Measurements from ENCODE around the gene COL18A1.

Gene COL18A1

GRCh38 chr21:45491056-45491455 is 86.1 kb downstream of the COL18A1 start:
- TF ChIP-seq, protein P1, sequence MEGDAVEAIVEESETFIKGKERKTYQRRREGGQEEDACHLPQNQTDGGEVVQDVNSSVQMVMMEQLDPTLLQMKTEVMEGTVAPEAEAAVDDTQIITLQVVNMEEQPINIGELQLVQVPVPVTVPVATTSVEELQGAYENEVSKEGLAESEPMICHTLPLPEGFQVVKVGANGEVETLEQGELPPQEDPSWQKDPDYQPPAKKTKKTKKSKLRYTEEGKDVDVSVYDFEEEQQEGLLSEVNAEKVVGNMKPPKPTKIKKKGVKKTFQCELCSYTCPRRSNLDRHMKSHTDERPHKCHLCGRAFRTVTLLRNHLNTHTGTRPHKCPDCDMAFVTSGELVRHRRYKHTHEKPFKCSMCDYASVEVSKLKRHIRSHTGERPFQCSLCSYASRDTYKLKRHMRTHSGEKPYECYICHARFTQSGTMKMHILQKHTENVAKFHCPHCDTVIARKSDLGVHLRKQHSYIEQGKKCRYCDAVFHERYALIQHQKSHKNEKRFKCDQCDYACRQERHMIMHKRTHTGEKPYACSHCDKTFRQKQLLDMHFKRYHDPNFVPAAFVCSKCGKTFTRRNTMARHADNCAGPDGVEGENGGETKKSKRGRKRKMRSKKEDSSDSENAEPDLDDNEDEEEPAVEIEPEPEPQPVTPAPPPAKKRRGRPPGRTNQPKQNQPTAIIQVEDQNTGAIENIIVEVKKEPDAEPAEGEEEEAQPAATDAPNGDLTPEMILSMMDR (IDR thresholded peaks at IDR 0.05; ENCODE audit: extremely low read depth, insufficient read depth, missing control alignments): no peak
- DNase-seq (ENCODE audit: low spot score): no peak
- in situ Hi-C loops (cut with MboI; ENCODE audit: low pct_unique_long_range_greater_than_20kb, low sequenced_read_pairs, unreplicated experiment): no loop called here

DNA sequence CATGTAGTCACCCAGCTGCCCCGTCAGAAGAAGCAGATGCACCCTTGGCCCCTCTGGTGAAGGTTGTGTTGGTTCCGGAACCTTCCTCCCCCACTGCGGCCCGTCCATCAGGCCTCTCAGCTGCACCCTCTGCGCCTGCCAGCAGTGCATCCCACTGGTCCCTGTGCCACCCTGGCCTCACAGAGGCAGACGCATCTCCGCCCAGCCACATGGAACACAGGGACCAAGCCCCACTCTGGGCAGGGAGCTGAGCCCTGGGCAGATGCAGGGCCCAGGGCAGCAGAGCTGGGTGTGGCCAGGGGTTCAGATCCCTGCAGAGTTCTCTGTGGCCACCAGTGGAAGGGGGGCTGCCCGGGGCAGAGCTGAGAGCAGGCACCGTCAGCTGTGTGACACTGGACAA is 86.7 kb downstream of the COL18A1 start:
- TF ChIP-seq, protein P1 (IDR thresholded peaks at IDR 0.05; ENCODE audit: extremely low read depth, insufficient read depth, missing control alignments): no peak
- no peak for DNase-seq (ENCODE audit: low spot score)
- in situ Hi-C loops (cut with MboI; ENCODE audit: low pct_unique_long_range_greater_than_20kb, low sequenced_read_pairs, unreplicated experiment): no loop called here

DNA sequence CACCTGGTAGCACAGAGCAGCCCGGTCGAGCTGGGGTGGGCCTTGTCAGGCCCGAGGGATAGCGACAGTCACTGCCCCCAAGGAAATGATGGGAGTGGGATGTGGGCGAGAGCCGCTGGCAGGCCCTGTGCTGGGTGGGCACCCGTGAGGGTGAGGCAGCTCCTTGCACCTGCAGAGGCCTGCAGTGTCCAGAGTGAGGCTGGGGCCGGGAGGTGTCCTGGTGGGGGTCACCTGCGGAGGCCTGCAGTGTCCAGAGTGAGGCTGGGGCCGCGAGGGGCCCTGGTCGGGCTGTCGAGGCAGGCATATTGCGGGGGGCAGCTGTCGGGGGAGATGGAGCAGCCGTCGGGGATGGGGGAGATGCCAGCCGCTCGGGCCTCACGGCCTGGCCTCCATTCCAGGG is 87.8 kb downstream of the COL18A1 start:
- TF ChIP-seq, protein P1 (IDR thresholded peaks at IDR 0.05; ENCODE audit: extremely low read depth, insufficient read depth, missing control alignments): no peak
- no peak for DNase-seq (ENCODE audit: low spot score)
- in situ Hi-C loops (cut with MboI; ENCODE audit: low pct_unique_long_range_greater_than_20kb, low sequenced_read_pairs, unreplicated experiment): no loop called here

- in situ Hi-C loops (cut with MboI; ENCODE audit: low pct_unique_long_range_greater_than_20kb, low sequenced_read_pairs, unreplicated experiment): no loop called here
- TF ChIP-seq, protein P1 (IDR thresholded peaks at IDR 0.05; ENCODE audit: extremely low read depth, insufficient read depth, missing control alignments): no peak
- no peak for DNase-seq (ENCODE audit: low spot score)
These were observed 88.5 kb downstream of the COL18A1 start for GRCh38 chr21:45493401-45494001.

GRCh38 chr21:45494135-45494850 is 89.3 kb downstream of the COL18A1 start:
- DNase-seq (ENCODE audit: low spot score): no peak
- TF ChIP-seq, protein P1 (IDR thresholded peaks at IDR 0.05; ENCODE audit: extremely low read depth, insufficient read depth, missing control alignments): no peak
- in situ Hi-C loops (cut with MboI; ENCODE audit: low pct_unique_long_range_greater_than_20kb, low sequenced_read_pairs, unreplicated experiment): no loop called here

DNA sequence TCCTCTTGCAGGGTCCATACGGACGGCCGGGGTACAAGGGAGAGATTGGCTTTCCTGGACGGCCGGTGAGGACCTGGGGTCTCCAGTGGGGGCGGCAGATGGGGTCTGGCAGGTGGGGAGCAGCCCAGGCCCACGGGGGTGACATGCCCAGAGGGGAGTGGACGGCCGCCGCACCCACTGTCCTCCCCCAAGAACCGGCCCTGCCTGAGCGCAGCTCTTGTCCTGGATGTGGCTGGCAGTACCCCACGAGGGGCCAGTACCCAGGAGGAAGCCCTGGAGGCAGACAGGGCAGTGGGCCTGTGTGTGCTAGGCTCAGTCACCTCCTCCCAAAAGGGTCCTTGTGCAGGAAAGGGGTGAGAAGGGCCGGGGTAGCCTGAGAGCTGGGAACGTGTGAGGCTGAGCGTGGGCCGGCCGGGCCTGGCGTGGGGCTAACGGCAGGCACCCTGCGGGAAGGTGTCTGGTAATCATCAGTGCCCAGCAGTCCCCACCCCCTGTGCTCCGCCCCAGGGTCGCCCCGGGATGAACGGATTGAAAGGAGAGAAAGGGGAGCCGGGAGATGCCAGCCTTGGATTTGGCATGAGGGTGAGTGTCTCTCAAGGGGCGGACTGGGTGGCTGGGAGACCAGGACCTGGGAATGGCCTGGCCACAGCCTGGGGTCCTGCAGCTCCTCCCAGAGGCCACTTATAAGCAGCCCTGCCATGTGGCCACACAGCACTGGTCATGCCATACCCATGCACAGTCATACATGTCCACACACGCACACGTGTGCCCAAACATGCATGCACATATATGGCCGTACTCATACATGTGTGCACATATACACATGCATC is 90.1 kb downstream of the COL18A1 start:
- TF ChIP-seq, protein P1 (IDR thresholded peaks at IDR 0.05; ENCODE audit: extremely low read depth, insufficient read depth, missing control alignments): no peak
- no peak for DNase-seq (ENCODE audit: low spot score)
- in situ Hi-C loops (cut with MboI; ENCODE audit: low pct_unique_long_range_greater_than_20kb, low sequenced_read_pairs, unreplicated experiment): no loop called here
